ENCODE measurements around the gene C10orf53.

The C10orf53 gene, protein sequence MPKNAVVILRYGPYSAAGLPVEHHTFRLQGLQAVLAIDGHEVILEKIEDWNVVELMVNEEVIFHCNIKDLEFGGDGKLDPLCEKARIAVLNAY

DNA sequence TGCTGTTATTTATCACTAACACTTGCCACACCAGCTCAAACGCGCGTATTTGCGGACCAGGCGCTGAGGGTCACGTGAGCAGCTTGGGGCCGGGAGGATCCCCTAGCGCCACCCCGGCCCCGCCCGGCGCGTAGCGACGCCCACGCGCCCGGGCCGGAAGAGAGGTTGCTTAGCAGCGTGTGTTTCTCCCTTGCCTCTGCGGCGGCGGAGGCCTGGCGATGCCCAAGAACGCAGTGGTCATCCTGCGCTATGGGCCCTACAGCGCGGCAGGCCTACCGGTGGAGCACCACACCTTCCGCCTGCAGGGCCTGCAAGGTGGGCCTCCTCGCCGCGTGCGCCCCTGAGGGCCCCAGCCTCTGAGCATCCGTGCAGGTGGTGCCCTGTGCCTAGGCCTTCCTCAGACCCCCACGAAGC lies at the start of gene C10orf53:
Gene C10orf53 (plus strand): TSS at position 172 of the 414 bp plus-strand sequence. CDS start 47 bp downstream, at position 219.
- in situ Hi-C loops (cut with HindIII; ENCODE audit: low pct_unique_long_range_greater_than_20kb, low sequenced_read_pairs): no loop called here
- DNase-seq (ENCODE audit: low read depth in 1 of 2, low spot score in 1 of 2): peak; percentile 61 to 80
- no peak for TF ChIP-seq JUND (IDR thresholded peaks at IDR 0.05; ENCODE audit: low read depth)

DNA sequence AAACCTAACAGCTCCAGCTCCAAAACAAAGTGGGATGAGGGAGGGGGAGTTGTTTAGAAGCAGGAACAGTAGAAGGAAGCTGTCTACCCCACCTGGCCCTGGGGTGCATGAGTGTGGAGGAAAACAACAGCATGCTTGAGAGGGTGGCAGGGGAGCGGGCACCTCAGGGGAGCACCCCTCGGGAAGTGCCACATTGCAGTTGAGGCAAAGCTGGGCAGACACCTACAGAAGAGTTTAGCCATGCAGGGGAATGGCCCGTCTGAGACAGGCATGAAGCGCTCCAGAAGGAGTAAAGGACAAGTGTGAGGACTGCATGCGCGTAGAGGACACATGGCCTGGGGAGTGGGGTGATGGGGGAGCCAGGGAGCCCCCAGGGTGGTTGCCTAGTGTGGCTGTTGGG lies 47.5 kb upstream of the C10orf53 start:
- no peak for TF ChIP-seq JUND (IDR thresholded peaks at IDR 0.05; ENCODE audit: low read depth)
- in situ Hi-C loops (cut with HindIII; ENCODE audit: low pct_unique_long_range_greater_than_20kb, low sequenced_read_pairs): no loop called here
- no peak for DNase-seq (ENCODE audit: low read depth in 1 of 2, low spot score in 1 of 2)

DNA sequence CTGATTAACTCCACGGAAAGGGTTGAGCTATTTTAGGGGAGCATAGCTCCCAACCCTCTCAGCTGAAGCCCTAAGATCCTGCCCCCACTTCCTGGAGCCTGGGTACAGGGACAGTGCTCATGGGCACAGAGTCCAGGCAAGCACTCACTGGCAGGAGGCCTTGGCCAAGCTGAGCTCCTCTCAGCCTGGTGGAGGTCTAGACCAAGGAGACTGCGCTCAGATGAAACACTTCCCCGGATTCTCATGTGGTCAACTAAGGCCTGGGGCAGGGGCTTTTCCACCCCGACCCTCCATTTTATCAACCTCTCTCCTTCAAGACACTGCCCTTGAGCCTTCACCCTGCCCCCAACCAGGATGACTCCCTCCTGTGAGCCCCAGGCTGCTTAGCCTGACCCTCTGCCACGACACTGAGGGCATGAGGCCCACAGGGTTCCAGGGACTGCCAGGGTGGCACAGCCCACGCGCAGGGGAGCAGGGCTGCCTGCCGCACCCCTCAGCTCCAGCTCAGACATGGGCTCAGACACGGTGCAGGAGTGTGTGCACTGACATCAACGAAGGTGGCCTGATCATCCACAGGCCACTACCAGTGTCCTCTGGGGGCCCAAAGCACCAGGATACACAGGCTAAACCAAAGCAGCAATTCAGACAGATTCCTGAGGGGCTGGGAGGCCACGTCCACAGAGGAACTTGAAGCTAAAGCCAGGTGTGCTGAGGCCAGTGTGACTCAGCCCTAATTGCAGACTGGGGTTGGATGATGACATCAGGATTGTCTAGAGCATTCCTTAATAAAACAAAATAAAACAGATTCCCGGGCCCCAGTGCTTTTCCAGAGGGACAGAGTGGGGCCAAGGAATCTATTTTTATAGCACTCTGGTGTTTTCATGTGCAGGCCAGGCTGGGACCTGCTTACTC lies 46.8 kb upstream of the C10orf53 start:
- no peak for TF ChIP-seq JUND (IDR thresholded peaks at IDR 0.05; ENCODE audit: low read depth)
- in situ Hi-C loops (cut with HindIII; ENCODE audit: low pct_unique_long_range_greater_than_20kb, low sequenced_read_pairs): no loop called here
- DNase-seq (ENCODE audit: low read depth in 1 of 2, low spot score in 1 of 2): no peak

DNA sequence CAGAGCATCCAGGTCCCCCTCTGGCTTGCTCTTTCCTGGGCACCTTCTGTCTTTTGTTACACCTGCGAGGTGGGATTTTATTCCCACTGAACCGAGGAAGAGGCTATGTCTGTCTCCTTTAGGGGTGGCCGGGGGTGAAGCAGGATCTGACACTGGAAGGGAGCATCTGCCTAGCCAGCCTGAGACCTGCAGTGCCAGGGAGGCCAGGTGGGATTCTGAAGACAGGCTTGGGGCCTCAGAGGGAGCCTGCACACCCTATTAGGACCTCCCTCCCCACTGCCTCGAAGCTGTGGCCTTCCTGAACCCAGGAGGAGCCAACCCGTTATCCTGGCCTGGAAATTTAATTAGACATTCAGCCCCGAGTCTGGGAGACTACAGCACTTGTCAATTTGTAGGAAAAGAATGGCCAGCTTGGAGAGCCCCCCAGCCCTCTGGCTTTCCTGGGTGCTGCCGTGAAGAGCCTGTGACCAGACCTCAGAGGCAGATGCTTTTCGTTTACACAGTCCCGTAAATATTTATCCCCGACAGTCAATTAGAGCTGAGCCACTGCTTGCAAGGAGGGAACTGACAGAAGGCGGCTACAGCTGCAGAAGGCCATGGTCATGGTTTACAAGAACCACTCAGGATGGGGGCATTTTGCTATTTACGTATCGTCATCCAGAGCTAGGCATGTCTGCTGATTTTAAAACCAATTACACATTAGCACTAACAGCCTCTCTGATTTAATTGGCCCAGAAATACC lies 46.0 kb upstream of the C10orf53 start:
- DNase-seq (ENCODE audit: low read depth in 1 of 2, low spot score in 1 of 2): no peak
- in situ Hi-C loops (cut with HindIII; ENCODE audit: low pct_unique_long_range_greater_than_20kb, low sequenced_read_pairs): no loop called here

DNA sequence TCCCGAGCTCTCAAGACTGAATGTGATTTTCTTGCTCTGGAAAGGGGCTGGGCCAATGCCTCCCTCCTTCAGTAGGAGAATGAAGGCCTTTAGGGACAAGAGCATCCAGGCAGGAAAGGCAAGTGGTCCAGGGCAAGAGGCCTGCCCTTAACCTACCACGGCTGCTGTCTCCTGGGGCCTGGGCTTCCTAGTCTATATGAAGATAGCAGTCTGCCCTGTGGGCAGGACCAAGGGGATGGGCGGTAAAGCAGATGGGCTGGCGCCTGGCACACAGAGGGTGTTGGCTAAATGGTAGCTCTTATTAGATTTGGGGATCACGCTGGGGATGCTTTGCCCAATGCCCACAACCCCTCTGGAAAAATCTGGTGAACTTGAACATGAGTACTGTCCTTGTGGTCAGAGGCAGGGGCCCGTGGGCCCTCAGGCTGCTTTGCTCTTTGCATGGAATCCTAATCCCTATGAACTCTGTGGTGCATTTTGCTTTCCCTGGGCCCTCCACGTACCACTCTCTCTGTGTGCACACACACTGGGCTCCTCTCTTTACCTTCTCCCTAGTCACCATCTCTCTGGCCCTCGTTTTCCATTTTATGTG lies 45.3 kb upstream of the C10orf53 start:
- no peak for TF ChIP-seq JUND (IDR thresholded peaks at IDR 0.05; ENCODE audit: low read depth)
- in situ Hi-C loops (cut with HindIII; ENCODE audit: low pct_unique_long_range_greater_than_20kb, low sequenced_read_pairs): no loop called here

More for the DNA sequence above, 46.0 kb upstream of the C10orf53 start:
- no peak for TF ChIP-seq JUND (IDR thresholded peaks at IDR 0.05; ENCODE audit: low read depth)

DNA sequence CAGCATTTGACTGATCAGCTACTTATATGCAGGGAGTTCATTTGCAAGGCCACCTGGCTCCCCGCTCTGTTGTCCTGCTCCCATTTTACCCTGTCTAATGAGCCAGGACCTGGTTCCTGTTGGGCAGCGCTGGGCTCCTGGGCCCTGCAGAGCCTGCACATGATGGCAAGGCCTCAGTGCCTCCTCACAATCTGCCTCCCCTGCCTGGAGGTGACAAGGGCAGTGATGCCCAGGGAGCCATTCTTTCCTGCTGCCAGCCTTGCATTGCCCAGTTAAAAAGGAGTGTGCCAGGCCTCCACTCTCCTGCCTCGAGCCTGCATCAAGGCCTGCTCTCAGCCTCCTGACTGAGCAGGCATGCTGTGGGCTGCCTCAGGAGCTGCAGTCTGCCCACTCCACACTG lies 37.1 kb upstream of the C10orf53 start:
- no peak for DNase-seq (ENCODE audit: low read depth in 1 of 2, low spot score in 1 of 2)
- TF ChIP-seq JUND (IDR thresholded peaks at IDR 0.05; ENCODE audit: low read depth): no peak
- in situ Hi-C loops (cut with HindIII; ENCODE audit: low pct_unique_long_range_greater_than_20kb, low sequenced_read_pairs): no loop called here

More for the DNA sequence above, 45.3 kb upstream of the C10orf53 start:
- DNase-seq (ENCODE audit: low read depth in 1 of 2, low spot score in 1 of 2): no peak

DNA sequence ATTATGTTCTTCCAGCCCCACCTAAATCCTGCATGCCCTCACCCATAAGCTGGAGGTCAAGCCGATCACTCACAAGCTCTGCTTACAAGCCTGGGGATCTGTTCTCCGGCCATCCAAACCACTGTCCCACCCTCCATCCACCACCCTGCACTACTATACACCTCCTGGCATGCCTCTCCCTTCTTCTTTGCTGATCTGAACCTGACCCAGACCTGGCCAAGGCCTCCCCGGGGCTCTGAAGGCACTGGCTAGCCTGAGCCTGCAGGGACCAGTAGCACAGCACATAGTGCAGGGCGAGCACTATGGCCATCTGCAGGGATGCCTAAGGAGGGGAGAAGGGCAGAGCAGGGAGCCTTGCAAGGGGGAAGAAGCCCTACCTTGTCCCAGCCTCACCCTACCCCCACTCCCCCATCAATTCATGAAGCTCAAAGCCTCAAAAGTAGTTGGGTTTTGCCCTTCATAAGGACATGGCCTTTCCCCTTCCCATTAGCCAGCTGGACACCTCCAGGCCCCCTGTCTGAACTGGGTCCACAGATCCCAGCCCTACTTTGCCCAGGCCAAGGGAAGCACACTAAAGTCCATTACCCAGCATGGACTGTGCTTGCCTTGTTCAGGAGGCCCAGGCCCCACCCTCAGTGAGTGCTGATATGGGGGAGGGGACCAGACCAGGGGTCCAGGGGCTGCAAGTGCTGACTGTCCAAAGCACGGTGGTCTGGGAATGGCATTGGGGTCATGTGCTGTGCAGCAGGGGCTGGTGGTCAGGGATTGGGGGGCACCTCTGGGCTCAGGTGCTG lies 36.0 kb upstream of the C10orf53 start:
- in situ Hi-C loops (cut with HindIII; ENCODE audit: low pct_unique_long_range_greater_than_20kb, low sequenced_read_pairs): no loop called here
- TF ChIP-seq JUND (IDR thresholded peaks at IDR 0.05; ENCODE audit: low read depth): no peak
- no peak for DNase-seq (ENCODE audit: low read depth in 1 of 2, low spot score in 1 of 2)

DNA sequence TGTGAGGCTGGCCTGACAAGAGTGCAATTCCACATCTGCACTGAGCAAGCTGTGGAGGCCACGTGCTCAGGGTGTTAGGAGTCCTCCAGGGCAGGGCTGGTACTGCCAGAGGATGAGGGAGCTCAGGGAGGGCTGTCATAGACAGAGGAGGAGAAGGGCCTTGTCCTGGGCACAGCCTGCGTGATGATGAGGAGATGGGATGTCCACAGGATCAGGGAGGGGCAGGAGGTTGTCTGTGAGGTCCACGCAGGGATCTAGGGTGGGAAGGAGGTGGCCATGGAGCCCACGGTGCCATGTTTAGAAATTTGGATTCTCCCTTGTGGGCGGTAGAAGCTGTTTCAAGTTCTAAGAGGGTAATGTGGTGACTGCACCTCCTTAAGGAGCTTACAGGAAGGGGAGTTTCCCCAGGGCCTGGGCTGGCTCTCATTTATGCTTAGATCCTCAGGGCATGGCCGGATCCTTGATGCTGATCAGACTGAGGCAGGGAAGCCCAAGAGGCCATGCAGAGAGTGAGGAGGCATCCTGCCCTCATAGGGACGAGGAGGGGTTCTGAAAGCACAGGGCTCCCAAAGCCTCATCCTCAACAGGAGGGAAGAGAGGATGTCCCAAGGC lies 35.3 kb upstream of the C10orf53 start:
- no peak for DNase-seq (ENCODE audit: low read depth in 1 of 2, low spot score in 1 of 2)
- TF ChIP-seq JUND (IDR thresholded peaks at IDR 0.05; ENCODE audit: low read depth): no peak
- in situ Hi-C loops (cut with HindIII; ENCODE audit: low pct_unique_long_range_greater_than_20kb, low sequenced_read_pairs): no loop called here

DNA sequence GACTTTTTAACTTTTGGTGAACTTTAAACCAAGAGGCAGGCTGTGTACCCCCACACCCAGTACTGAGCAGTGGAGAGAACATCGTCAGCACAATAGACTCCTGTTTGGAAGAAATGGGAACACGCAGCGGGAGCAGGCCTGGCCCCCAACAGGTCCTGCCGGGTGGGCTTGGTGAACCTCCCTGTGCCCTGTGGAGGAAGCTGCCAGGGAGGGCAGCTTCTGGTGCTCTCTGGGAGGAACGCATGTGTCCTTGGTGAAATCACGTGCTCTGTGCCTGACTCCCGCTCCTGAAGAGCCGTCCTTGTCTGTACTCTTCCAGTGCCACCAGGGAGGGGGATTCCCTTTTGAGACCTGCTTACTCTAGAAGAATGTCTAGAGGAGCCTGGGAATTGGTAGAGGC lies 34.0 kb upstream of the C10orf53 start:
- TF ChIP-seq JUND (IDR thresholded peaks at IDR 0.05; ENCODE audit: low read depth): no peak
- in situ Hi-C loops (cut with HindIII; ENCODE audit: low pct_unique_long_range_greater_than_20kb, low sequenced_read_pairs): no loop called here
- DNase-seq (ENCODE audit: low read depth in 1 of 2, low spot score in 1 of 2): no peak

DNA sequence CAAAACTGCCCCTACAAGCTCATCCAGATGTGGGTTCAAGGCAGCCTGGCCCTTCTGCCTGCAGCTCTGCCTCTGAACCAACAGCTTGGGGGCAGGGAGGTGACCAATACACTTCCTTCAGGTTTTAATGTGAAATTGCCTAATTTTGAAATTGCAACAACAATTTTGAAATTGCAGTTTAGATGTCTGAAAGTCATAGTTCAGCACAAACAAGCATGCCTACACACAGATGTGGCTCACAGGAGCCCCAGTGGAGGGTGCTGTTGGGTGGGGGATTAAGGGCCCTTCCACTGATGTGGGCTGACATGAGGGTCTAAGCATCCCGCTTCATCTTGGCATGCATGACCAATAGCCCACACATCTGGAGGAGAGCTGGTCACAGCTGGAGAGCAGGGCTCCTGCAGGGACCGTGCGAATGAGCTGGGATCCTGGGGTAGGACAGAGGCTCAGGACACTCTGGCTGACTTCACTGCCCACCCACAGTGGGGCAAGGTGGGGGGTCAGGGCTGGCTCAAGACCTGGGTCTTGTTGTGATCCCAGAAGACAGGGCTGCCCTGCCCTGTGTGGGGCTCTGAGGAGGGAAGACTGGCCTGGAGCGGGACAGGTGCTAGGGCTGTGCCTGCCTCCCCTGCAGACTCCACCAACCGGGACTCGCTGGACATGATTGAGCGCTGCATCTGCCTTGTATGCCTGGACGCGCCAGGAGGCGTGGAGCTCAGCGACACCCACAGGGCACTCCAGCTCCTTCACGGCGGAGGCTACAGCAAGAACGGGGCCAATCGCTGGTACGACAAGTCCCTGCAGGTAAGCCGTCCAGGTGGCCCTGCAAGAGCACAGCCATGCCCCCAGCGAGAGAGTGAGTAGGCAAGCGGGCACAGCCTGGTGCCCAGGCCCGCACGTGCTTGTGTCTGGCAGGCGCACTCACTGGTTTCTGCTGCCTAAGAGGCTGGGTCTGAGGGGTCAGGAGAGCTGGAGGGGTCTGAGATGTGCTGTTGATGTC lies 33.3 kb upstream of the C10orf53 start:
- in situ Hi-C loops (cut with HindIII; ENCODE audit: low pct_unique_long_range_greater_than_20kb, low sequenced_read_pairs): no loop called here
- no peak for DNase-seq (ENCODE audit: low read depth in 1 of 2, low spot score in 1 of 2)
- TF ChIP-seq JUND (IDR thresholded peaks at IDR 0.05; ENCODE audit: low read depth): no peak

All from T47D (cell line).